MCF 10A (cell line): Measurements from ENCODE around the gene KRTAP26-1. TPM values are rescaled to one million over a fixed set of nuclear protein-coding genes. Genes with fewer than 3 reads are reported as not detected.

ENCODE experiments used
- BruUV-seq: library from RNA; stranded (reverse); fragments of 400-500 nt; replicated peaks from 2 replicates; lab custom pipeline; 2021; lab: Mats Ljungman, UMichigan
- CTCF ChIA-PET: fragments of 300-600 bp; sonication (Branson Sonifier 250); formaldehyde crosslinking; extraction: SDS; loops from one replicate; lab custom pipeline; 2021; ENCODE audit warnings: antibody characterized with exemption, inconsistent platforms; lab: Yijun Ruan, JAX
- POLR2A ChIA-PET: fragments of 300-600, 350-650 bp; sonication (Branson Sonifier 250); formaldehyde crosslinking; extraction: SDS; loops from one replicate; lab custom pipeline; 2020; ENCODE audit warnings: antibody characterized with exemption, inconsistent platforms; lab: Yijun Ruan, JAX
- DNase-seq: peaks from one replicate; pipeline ENCODE4 v3.0.0-alpha.2; 2018; ENCODE audit not compliant: unreplicated experiment
- H3K27ac Mint-ChIP-seq: one replicate; pipeline ENCODE4 v1.8.0; 2022; ENCODE audit warnings: mild to moderate bottlenecking, low read depth, mixed read lengths; ENCODE audit not compliant: unreplicated experiment
- H3K27me3 Mint-ChIP-seq: one replicate; pipeline ENCODE4 v1.8.0; 2022; ENCODE audit warnings: mixed read lengths; ENCODE audit not compliant: insufficient read depth, unreplicated experiment
- H3K36me3 Mint-ChIP-seq: one replicate; pipeline ENCODE4 v1.8.0; 2022; ENCODE audit warnings: mild to moderate bottlenecking, moderate library complexity, mixed read lengths; ENCODE audit not compliant: insufficient read depth, unreplicated experiment
- H3K4me1 Mint-ChIP-seq: one replicate; pipeline ENCODE4 v1.8.0; 2022; ENCODE audit warnings: mixed read lengths; ENCODE audit not compliant: insufficient read depth, unreplicated experiment
- H3K4me3 Mint-ChIP-seq: one replicate; pipeline ENCODE4 v1.8.0; 2022; ENCODE audit warnings: mild to moderate bottlenecking, moderate library complexity, mixed read lengths; ENCODE audit not compliant: unreplicated experiment
- H3K9me3 Mint-ChIP-seq: one replicate; pipeline ENCODE4 v1.8.0; 2022; ENCODE audit warnings: mixed read lengths; ENCODE audit not compliant: unreplicated experiment
- intact Hi-C: fragments of 100-400 bp; cut with micrococcal nuclease; formaldehyde crosslinking; loops from 2 replicates; pipeline ENCODE4 v1.14.1; 2022
- total RNA-seq: library from RNA; stranded (reverse); gene quantifications from 2 replicates; pipeline ENCODE4 v1.2.3, GENCODE V29; 2022
- TF ChIP-seq, protein P1 (sequence below): fragments of 200-600 bp; IDR thresholded peaks from one replicate; pipeline ENCODE4 v1.8.0; 2022; ENCODE audit warnings: antibody characterized with exemption, mild to moderate bottlenecking; ENCODE audit not compliant: unreplicated experiment

Gene KRTAP26-1
- total RNA-seq, 1 experiment from 2014 or later, result not detected

DNA sequence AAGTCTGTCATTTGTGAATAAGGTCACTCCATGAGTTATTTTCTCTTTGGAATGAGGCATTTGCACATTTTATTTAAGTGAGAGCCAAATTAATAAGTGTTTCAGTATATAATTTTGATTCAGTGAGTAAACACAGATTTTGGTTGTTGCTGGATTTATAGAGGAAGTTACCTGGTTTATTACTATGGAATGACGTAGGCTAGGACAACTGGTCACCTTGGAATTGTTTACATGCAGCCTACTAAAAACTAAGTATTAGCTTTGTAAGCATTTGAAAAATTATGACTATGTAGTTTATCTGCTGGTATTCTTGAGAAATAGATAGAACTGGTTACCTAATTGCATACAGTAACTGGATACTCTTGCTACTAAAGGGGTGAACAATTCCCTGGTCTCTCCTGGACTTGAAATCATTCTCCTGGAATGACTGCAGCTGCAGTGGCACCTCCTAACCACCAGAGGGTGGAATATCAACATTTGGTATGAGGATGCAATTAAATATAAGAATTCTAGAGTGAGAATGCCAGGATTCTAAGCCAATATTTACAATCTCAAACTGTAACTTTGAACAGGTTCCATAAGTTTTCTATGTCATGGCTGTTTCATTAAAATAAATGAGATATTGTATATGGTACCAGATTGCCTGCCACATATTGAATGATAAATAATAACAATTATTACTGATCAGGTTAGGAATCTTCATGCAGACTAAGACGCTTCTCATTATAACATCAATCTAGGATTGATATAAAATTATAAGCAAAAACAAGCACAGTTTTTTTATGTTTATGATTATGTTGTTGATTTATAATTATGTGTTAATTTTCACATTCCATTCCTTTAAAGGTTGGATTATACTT is 20.8 kb upstream of the KRTAP26-1 start:
- H3K27ac Mint-ChIP-seq, result no peak overlapping the region
- no peak overlapping the region for H3K4me3 Mint-ChIP-seq
- CTCF ChIA-PET, result interaction anchor here (0.6 to 5.5 kb wide), 25 partner anchors 9 to 1982 kb away, joined by 3 to 47 read pairs (median 3); no protein-coding TSS in a partner anchor
- POLR2A ChIA-PET, result interaction anchor here (0.6 to 0.8 kb wide), 2 partner anchors 44 to 1089 kb away, joined by 3 to 4 read pairs; no protein-coding TSS in a partner anchor
- TF ChIP-seq, protein P1, sequence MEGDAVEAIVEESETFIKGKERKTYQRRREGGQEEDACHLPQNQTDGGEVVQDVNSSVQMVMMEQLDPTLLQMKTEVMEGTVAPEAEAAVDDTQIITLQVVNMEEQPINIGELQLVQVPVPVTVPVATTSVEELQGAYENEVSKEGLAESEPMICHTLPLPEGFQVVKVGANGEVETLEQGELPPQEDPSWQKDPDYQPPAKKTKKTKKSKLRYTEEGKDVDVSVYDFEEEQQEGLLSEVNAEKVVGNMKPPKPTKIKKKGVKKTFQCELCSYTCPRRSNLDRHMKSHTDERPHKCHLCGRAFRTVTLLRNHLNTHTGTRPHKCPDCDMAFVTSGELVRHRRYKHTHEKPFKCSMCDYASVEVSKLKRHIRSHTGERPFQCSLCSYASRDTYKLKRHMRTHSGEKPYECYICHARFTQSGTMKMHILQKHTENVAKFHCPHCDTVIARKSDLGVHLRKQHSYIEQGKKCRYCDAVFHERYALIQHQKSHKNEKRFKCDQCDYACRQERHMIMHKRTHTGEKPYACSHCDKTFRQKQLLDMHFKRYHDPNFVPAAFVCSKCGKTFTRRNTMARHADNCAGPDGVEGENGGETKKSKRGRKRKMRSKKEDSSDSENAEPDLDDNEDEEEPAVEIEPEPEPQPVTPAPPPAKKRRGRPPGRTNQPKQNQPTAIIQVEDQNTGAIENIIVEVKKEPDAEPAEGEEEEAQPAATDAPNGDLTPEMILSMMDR, result peak; percentile 86
- peaks cover 25% of the 10 kb centered on the region for H3K4me1 Mint-ChIP-seq
- no TSS peak for BruUV-seq
- peak; percentile 56 for DNase-seq
- H3K36me3 Mint-ChIP-seq, result no peaks in the 10 kb centered on the region
- intact Hi-C loops, result loop anchor here (1.0 to 10.0 kb wide), 3 partner anchors 68 to 745 kb away; partner anchors contain the start of gene KRTAP13-4
- no peaks in the 10 kb centered on the region for H3K9me3 Mint-ChIP-seq
- H3K27me3 Mint-ChIP-seq, result no peaks in the 10 kb centered on the region

DNA sequence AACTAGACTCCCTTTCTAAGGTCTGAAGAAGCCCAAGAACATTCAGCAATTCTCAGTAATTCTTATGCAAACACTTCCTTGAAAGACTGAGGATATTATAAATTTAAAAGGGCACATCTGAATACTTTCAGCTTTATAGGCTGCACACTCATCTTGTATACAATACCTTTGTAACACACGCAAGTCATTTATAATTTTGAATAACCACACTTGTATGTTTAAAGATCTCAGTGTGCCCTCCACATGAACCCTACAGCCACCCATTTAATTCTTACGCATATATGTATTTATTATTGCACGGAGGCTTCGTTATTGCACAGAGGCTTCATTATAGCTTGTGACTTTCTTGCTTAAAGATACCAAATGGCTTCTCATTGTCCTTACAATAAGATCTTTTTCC is 18.6 kb upstream of the KRTAP26-1 start:
- Mint-ChIP-seq H3K4me1 (peaks cover 25% of the 10 kb centered on the region), H3K36me3 (no peaks in the 10 kb centered on the region), H3K27ac (no peak overlapping the region), H3K4me3 (no peak overlapping the region), H3K9me3 (no peaks in the 10 kb centered on the region), H3K27me3 (no peaks in the 10 kb centered on the region)
- ChIA-PET POLR2A (no interaction called here), CTCF (interaction anchor here (0.8 to 5.5 kb wide), 5 partner anchors 18 to 747 kb away, joined by 3 to 47 read pairs (median 4); no protein-coding TSS in a partner anchor)
- BruUV-seq, result no TSS peak
- DNase-seq, result no peak
- TF ChIP-seq, protein P1, result no peak
- intact Hi-C loops, result no loop called here

DNA sequence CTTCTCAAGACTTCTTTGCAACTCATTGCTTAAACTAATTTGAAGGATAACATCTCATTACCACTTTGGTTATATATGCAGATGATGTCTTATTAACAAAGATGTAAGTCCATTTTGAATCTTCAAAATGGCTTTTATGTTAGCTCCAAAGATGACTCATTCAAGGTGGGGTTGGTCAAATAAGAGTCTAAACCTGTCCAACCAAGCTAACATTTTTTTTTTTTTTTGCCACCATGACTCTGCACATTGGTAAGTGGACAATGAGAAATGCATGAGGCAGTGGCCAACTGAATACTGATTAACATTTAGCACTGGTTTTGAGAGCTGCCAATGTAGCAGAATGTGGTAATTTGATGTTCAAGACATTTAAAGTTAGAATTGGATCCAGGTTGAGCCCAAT is 17.7 kb upstream of the KRTAP26-1 start:
- no peak overlapping the region for H3K27ac Mint-ChIP-seq
- intact Hi-C loops, result no loop called here
- TF ChIP-seq, protein P1, result no peak

GRCh38 chr21:30337276-30337744 is 17.2 kb upstream of the KRTAP26-1 start, which contains the start of gene KRTAP27-1:
Gene KRTAP27-1, minus strand, starts transcription at chr21:30337694. Its CDS starts 26 bp downstream, at chr21:30337668.
- BruUV-seq, result no TSS peak
- H3K4me1 Mint-ChIP-seq, result peaks cover 25% of the 10 kb centered on the region

More for the DNA sequence above, 17.7 kb upstream of the KRTAP26-1 start:
- BruUV-seq, result no TSS peak
- Mint-ChIP-seq H3K4me1 (peaks cover 25% of the 10 kb centered on the region), H3K9me3 (no peaks in the 10 kb centered on the region), H3K27me3 (no peaks in the 10 kb centered on the region), H3K4me3 (no peak overlapping the region), H3K36me3 (no peaks in the 10 kb centered on the region)
- DNase-seq, result no peak
- ChIA-PET CTCF (interaction anchor here (0.6 to 5.5 kb wide), 3 partner anchors 96 to 905 kb away, joined by 4 to 47 read pairs (median 5); no protein-coding TSS in a partner anchor), POLR2A (no interaction called here)

More at GRCh38 chr21:30337276-30337744, 17.2 kb upstream of the KRTAP26-1 start, which contains the start of gene KRTAP27-1:
- Mint-ChIP-seq H3K27me3 (no peaks in the 10 kb centered on the region), H3K9me3 (no peaks in the 10 kb centered on the region), H3K36me3 (no peaks in the 10 kb centered on the region), H3K27ac (no peak within 1 kb of the TSS), H3K4me3 (no peak within 1 kb of the TSS)
- intact Hi-C loops, result no loop called here
- ChIA-PET CTCF (interaction anchor here (0.6 to 1.2 kb wide), 2 partner anchors 97 to 904 kb away, joined by 4 to 5 read pairs; no protein-coding TSS in a partner anchor), POLR2A (interaction anchor here (0.6 kb wide), 1 partner anchor 8 kb away, joined by 3 read pairs; no protein-coding TSS in a partner anchor)
- TF ChIP-seq, protein P1, result no peak
- DNase-seq, result no peak
